Transverse colon (tissue), 4 donors: ENCODE results near the gene TENM4. TPM values are rescaled to one million over a fixed set of nuclear protein-coding genes. Genes with fewer than 3 reads are reported as not detected.
"Not testable (repeated sequence)": the region's sequence is repeated elsewhere in the genome, so short reads cannot be mapped to it uniquely, and the experiment has no call there.

Experiments
- DNase-seq: peaks from one replicate; pipeline ENCODE4 v3.0.0-alpha.2; 2019
- H3K27ac ChIP-seq, 4 donors: fragments of 200-600 bp; sonication (generic); 2 replicates each; pipeline ENCODE4 v1.5.1; 2016 to 2018; ENCODE audit warnings: inconsistent platforms in 4 of 4
- H3K27me3 ChIP-seq: fragments of 200-600 bp; sonication (generic); 2 replicates; pipeline ENCODE4 v1.5.1; 2017; ENCODE audit warnings: inconsistent platforms
- H3K36me3 ChIP-seq, 4 donors: fragments of 200-600 bp; sonication (generic); 2 replicates each; pipeline ENCODE4 v1.5.1; 2017 to 2019; ENCODE audit warnings: inconsistent platforms in 4 of 4
- H3K4me1 ChIP-seq, 4 donors: fragments of 200-600 bp; sonication (generic); 2 replicates each; pipeline ENCODE4 v1.5.1; 2017 to 2020; ENCODE audit warnings: inconsistent platforms in 4 of 4
- H3K4me3 ChIP-seq, 4 donors: fragments of 200-600 bp; sonication (generic); 1 replicate in 1 of 4; 2 replicates in 3 of 4; pipeline versions ENCODE4 v1.5.1 to v1.6.1; 2017 to 2019; ENCODE audit warnings: inconsistent platforms in 4 of 4
- H3K9me3 ChIP-seq, 2 donors: fragments of 200-600 bp; sonication (generic); 2 replicates each; pipeline ENCODE4 v1.5.1; 2017 to 2019; ENCODE audit warnings: inconsistent platforms in 2 of 2
- EP300 ChIP-seq: sonication (generic); formaldehyde crosslinking; IDR thresholded peaks from one replicate; pipeline ENCODE4 v1.6.1; 2017; ENCODE audit warnings: antibody characterized with exemption, low read depth
- POLR2A ChIP-seq: fragments of 450-650 bp; IDR thresholded peaks from one replicate; pipeline ENCODE4 v1.6.1; 2016; ENCODE audit warnings: antibody characterized with exemption, mild to moderate bottlenecking, moderate library complexity
- POLR2AphosphoS5 ChIP-seq, 3 donors: sonication (generic); formaldehyde crosslinking; IDR thresholded peaks; one replicate each; pipeline ENCODE4 v1.6.1; 2016; ENCODE audit warnings: antibody characterized with exemption in 3 of 3
- WGBS, 2 donors: methylation state at CpG; one replicate each; pipeline ENCODE4 v1.1.5; 2018; ENCODE audit warnings: low coverage in 1 of 2; 5-methylcytosine and 5-hydroxymethylcytosine counted together
- in situ Hi-C, 4 donors: fragments of 200-750 bp; cut with MboI; loops; one replicate each; pipeline versions ENCODE4 v1.15.0 to v1.15.1; 2017; ENCODE audit warnings: low sequenced_read_pairs in 3 of 4, low pct_ligation_motif_present in 1 of 4, low pct_unique_long_range_greater_than_20kb in 1 of 4
- intact Hi-C: fragments of 100-400 bp; cut with DNase I; formaldehyde crosslinking; loops from one replicate; pipeline ENCODE4 v1.15.1; 2023; ENCODE audit warnings: low total_unique reads
- total RNA-seq, 4 donors: library from RNA; depleted of rRNA; stranded (reverse); fragments of >200 nt; gene quantifications; one replicate each; pipeline ENCODE4 v1.1.0, GENCODE V29; 2016
- TF ChIP-seq, protein P1 (sequence below), 5 experiments: fragments of 200-600 bp in 3 of 5; fragments of 450-650 bp in 2 of 5; sonication (generic) in 3 of 5; IDR thresholded peaks; 1 replicate in 2 of 5; 2 replicates in 3 of 5; pipeline ENCODE4 v1.5.1; 2016 to 2017; ENCODE audit warnings: antibody characterized with exemption in 5 of 5, inconsistent platforms in 3 of 5, mild to moderate bottlenecking in 2 of 5, moderate library complexity in 1 of 5

TENM4 gene
- total RNA-seq, 4 donors from 2014 or later, result 0.14 to 0.79 (median 0.39) TPM

DNA sequence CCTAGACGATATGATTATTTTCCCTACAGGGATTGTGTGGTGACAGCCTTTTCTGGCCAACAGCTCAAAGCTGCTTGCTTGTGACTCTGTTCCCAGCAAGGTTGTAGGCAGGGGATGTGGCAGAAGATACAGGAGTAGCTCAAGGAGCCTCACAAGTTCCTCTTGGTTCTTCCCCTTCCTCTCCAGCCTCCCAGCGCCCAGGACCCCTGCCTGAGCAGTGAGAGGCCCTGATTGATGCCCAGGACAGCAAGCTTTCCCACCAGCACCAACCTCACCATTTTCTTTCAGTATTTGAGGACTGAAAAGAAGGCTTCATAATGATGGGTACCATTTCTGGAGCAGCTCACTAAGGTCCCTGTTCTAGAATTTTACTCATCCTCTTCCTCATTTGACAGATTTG, 248.0 kb downstream of the TENM4 start:
- 66 to 100% methylated on average over 1 to 2 of the region's 2 CpGs for WGBS, 2 donors
- no peaks in the 10 kb centered on the region for H3K4me1 ChIP-seq
- no peaks in the 10 kb centered on the region for H3K36me3 ChIP-seq
- in situ Hi-C loops, result no loop called here
- TF ChIP-seq, protein P1, sequence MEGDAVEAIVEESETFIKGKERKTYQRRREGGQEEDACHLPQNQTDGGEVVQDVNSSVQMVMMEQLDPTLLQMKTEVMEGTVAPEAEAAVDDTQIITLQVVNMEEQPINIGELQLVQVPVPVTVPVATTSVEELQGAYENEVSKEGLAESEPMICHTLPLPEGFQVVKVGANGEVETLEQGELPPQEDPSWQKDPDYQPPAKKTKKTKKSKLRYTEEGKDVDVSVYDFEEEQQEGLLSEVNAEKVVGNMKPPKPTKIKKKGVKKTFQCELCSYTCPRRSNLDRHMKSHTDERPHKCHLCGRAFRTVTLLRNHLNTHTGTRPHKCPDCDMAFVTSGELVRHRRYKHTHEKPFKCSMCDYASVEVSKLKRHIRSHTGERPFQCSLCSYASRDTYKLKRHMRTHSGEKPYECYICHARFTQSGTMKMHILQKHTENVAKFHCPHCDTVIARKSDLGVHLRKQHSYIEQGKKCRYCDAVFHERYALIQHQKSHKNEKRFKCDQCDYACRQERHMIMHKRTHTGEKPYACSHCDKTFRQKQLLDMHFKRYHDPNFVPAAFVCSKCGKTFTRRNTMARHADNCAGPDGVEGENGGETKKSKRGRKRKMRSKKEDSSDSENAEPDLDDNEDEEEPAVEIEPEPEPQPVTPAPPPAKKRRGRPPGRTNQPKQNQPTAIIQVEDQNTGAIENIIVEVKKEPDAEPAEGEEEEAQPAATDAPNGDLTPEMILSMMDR (IDR thresholded peaks at IDR 0.05), result no peak
- TF ChIP-seq EP300 (no peak), POLR2AphosphoS5 (IDR thresholded peaks at IDR 0.05) (no peak), POLR2A (no peak)
- H3K27me3 ChIP-seq, result no peaks in the 10 kb centered on the region
- no peak overlapping the region for H3K27ac ChIP-seq
- no peak for DNase-seq
- peaks cover 0 to under 1% of the 10 kb centered on the region in 2 donors for H3K9me3 ChIP-seq
- intact Hi-C loops, result no loop called here
- no peak overlapping the region for H3K4me3 ChIP-seq

DNA sequence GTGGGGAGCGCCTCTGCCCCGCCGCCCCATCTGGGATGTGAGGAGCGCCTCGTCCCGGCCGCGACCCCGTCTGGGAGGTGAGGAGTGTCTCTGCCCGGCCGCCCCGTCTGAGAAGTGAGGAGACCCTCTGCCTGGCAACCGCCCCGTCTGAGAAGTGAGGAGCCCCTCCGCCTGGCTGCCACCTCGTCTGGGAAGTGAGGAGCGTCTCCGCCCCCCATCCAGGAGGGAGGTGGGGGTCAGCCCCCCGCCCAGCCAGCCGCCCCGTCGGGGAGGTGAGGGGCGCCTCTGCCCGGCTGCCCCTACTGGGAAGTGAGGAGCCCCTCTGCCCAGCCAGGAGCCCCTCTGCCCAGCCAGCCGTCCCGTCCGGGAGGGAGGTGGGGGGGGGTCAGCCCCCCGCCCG, 249.1 kb downstream of the TENM4 start:
- H3K27me3 ChIP-seq, DNase-seq, H3K27ac ChIP-seq, H3K36me3 ChIP-seq, intact Hi-C loops, H3K4me3 ChIP-seq, in situ Hi-C loops, H3K4me1 ChIP-seq, H3K9me3 ChIP-seq: not testable (repeated sequence)
- 95% methylated on average over 12 of the region's 29 CpGs; no CpG with 5 or more reads in 1 of the 2 donors for WGBS, 2 donors

DNA sequence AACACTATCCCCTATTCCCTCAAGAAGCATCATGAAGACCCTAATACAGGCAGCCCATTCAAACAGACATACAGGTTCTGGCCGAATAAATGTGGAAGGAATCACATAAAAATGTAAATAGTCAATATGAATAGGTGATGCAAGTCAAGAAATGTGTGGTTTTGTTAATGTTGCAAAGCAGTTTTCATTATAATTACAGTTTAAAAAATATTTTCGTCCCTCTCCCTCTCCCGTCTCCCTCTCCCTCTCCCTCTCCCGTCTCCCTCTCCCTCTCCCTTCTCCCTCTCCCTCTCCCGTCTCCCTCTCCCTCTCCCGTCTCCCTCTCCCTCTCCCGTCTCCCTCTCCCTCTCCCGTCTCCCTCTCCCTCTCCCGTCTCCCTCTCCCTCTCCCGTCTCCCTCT, 250.3 kb downstream of the TENM4 start:
- H3K27ac ChIP-seq, H3K36me3 ChIP-seq, H3K4me1 ChIP-seq, DNase-seq, H3K9me3 ChIP-seq, in situ Hi-C loops, H3K27me3 ChIP-seq, intact Hi-C loops, H3K4me3 ChIP-seq: not testable (repeated sequence)
- 91 to 100% methylated on average over 1 to 8 of the region's 10 CpGs for WGBS, 2 donors

DNA sequence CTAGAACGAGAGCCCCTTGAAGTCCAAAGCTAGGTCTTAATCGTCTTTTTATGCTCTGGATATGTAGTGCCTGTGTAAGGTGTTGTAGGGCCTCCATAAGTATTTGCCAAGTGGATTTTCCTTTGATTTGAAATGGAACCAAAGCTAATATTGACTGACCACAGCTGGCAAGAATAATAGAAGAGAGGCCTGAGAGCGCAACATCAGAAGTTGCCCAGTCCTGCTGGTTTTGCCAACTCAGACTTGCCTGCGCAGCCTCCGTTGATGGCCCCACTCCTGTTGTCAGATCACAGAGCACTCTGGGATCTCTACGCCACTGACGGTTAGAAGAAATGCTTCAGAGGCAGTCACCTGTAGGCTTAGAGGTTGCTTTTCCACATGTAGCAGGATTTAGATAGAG, 251.2 kb downstream of the TENM4 start:
- intact Hi-C loops, result no loop called here
- DNase-seq, result no peak
- no peak for TF ChIP-seq POLR2AphosphoS5 (IDR thresholded peaks at IDR 0.05)
- TF ChIP-seq, protein P1 (IDR thresholded peaks at IDR 0.05), result no peak
- no peak for TF ChIP-seq EP300
- no peak for TF ChIP-seq POLR2A
- Histone ChIP-seq H3K27me3 (no peaks in the 10 kb centered on the region), H3K9me3 (peaks cover 0 to 3% of the 10 kb centered on the region in 2 donors), H3K4me1 (no peaks in the 10 kb centered on the region), H3K27ac (no peak overlapping the region), H3K4me3 (no peak overlapping the region), H3K36me3 (no peaks in the 10 kb centered on the region)
- 83 to 84% methylated on average over 2 to 7 of the region's 7 CpGs for WGBS, 2 donors
- in situ Hi-C loops, result no loop called here

DNA sequence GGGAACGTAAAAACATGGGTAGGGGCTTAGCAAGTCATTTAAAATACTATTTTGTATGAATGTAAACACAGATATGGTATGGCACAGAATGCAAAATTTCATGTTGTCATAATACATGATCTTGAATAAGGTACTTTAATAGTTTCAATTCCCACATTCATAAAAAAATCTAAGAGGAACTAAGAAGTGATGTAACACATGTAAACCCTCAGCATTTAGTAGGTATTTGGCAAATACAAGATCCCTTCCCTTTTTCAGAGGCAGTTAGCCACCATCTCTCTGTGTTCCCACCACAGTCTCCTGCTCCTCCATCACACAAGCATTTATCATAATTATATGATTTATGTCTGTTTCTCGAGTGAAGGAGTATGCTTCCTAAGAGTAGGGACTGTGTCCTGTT, 251.8 kb downstream of the TENM4 start:
- Histone ChIP-seq H3K27me3 (no peaks in the 10 kb centered on the region), H3K4me3 (no peak overlapping the region), H3K9me3 (peaks cover 0 to 3% of the 10 kb centered on the region in 2 donors), H3K4me1 (no peaks in the 10 kb centered on the region), H3K27ac (no peak overlapping the region), H3K36me3 (no peaks in the 10 kb centered on the region)
- intact Hi-C loops (no loop called here), in situ Hi-C loops (no loop called here)
- 68 to 92% methylated on average over 1 to 2 of the region's 2 CpGs for WGBS, 2 donors
- no peak for DNase-seq
- no peak for TF ChIP-seq EP300
- TF ChIP-seq POLR2AphosphoS5 (IDR thresholded peaks at IDR 0.05), result no peak
- TF ChIP-seq, protein P1 (IDR thresholded peaks at IDR 0.05), result no peak
- no peak for TF ChIP-seq POLR2A
